Fibroblast of skin of left quadriceps (primary cell): ENCODE results near the gene GPC1.

ENCODE experiments used
- DNase-seq, 2 experiments: peaks; one replicate each; pipeline ENCODE4 v3.0.0-alpha.2; 2013; ENCODE audit warnings: low read depth in 2 of 2

GPC1 gene

GRCh38 chr2:240431271-240431660 is 4.2 kb upstream of the GPC1 start:
- DNase-seq, result no peak

DNA sequence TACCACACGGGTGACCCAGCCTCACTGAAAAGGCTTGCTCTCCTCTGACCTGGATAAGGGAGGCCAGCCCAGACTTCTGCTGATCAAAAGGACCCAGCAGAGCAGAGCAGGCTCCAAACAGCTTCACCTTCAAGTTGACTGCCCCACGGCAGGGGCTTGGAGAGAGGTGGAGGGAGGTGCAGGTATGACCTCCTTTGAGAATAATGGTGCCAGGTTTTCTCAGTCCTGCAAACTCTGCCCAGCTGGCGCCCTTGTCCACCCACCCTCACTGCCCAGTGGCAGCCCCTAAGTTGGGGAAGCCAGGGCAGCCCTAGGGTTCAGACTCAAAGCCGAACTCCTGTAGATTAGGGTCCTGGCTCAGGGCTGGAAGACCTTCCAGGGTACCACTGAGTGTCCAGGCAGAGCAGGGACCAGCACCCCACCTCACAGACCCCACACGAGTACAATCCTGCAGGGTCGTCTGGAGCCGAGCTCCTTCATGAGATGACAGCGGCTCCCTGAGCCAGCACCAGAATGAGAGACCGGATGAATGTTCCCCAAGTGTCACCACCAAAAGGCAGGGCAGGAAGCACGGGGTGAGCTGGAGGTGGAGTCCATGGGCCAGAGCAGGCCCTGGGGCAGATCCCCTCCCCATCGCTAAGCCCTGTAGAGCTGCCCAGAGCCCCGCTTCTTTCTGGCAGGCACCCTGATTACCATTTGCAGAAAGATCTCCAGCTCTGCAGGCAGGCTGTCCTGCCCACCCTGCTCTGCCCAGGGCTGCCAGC is 3.6 kb upstream of the GPC1 start:
- DNase-seq, result no peak

DNA sequence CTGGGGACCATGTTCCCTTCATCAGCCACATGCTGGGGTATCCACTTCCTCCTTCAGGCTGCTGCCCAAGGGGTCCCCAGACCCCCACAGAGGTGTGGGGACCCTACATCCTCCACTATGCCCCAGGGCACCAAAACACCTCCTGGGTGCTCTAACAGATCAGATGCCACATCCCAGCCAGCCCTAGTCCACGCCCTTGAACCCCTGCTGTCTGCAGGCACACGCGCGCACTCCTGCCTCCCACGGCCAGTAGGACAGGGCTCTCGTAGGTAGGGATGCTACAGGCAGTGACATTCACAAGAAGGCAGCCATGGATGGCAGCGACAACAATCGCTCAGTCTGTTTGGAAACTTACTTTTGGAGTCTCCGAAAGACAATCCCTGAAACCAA is 3.0 kb upstream of the GPC1 start:
- DNase-seq, result no peak

DNA sequence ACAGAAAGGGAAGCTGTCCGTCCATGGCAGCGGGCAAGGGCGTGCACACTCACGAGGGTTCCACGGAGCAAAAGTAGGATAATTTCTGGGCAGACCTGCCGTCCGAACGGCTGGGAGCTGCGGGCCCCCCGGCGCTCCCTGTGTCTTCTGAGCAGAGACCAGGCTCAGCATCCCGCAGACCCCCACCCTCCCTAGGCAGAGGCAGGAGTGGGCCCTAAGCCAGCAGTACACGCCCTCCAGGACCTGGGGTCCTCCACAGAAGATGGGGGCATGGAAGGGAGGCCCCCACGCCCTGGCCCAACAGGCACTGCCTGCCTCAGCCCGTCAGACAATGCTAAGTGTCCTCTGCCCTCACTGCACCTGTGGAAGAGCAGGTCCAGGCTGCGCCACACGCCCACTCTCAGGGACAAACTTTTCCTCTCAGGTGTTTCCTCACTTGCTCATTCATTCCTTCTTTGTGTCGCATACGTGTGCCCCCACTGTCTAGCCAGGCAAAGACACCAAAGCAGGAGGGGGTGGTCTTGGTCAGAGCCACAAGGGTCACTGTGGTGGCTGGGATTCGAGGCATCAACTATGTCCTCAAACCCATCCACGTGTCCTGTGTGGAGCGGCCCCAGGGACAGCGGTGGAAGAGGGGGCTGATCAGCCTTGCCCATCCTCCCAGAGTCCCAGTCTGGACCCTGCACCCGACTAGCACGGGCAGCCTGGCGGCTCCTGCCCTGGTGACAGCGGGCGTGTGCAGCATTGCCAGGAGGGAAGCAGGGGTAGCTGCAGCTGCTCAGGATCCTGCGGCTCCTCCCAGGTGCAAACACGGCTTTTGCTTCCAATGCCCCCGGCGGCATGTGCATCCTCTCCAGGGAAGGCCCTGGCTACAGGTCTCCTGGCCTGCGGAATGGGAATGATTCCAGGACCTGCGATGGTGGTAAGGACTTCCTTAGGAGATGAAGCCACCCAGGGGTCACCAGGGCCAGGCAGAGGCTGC is 2.4 kb upstream of the GPC1 start:
- no peak for DNase-seq

DNA sequence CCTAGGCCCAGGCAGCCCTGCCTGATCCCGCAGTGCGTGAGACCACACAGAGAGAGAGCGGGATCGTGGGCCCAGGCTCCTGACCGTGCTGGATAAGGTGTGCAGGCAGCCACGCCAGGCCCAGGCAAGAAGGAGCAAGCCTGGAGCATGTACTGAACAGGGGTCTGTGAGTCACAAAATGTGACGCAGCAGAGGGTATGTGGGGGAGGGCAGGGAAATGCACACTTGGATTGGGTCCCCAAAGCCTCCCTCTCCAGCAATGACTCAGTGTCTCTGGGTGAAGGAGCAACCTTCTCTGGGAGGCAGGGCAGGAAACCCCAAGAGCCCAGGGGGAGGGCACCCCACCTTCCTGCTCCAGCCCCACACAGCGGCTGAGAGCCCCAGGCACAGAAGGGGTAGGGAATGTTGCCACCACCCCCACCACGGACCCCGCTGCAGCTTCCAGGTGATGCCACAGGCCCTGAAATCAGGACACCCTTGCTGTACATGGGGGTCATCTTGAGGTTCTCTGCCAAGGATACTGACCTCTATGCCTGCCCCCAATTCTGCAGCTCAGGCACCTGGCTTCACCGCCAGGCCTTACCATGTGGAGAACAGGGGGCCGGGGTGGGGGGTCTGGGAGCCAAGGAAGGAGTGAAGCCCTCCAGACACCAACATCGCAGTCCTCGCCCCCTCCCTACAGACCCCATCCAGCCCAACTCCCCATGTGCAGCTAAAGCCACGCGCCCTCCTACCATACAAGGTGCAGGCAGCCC is 1.3 kb upstream of the GPC1 start:
- DNase-seq, result peak; percentile 77 to 81

DNA sequence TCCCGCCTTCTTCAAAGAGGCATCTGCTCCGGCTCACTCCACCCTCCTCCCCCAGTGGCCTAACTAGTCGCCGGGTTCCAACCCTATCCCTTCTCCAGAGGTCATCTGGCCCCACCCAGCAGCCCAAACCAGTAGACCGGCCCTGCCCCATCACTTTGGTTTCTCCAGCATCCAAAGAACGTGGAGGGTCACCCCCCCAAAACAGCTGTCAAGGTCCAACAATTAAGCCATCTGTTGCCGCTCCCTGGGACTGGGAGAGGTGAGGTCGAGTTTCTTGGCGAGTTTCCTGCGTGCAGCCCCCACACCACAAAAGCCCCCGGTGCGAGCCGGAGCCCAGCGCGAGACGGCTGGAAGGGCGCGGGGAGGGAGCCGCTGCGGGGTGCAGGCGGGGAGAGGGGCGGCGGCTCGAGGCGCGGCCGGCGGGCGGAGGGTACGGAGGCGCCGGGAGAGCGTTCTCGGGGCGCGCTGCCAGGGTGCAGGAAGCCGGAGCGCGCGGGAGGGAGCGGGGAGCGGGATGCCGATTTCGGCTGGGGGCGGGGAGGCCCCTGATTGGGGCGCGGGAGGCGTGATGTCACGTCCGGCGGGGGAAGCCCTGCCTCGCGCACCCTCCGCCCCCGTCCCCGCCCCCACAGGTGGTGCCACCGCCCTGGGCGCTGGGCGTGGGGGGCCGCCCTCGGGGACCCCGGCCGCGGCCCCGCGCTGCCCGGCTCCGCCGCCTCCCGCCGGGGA is 571 bp upstream of the GPC1 start:
- DNase-seq, result peak; percentile 80 to 84

- no peak for DNase-seq
These were observed 652 bp downstream of the GPC1 start for GRCh38 chr2:240435948-240436682.

DNA sequence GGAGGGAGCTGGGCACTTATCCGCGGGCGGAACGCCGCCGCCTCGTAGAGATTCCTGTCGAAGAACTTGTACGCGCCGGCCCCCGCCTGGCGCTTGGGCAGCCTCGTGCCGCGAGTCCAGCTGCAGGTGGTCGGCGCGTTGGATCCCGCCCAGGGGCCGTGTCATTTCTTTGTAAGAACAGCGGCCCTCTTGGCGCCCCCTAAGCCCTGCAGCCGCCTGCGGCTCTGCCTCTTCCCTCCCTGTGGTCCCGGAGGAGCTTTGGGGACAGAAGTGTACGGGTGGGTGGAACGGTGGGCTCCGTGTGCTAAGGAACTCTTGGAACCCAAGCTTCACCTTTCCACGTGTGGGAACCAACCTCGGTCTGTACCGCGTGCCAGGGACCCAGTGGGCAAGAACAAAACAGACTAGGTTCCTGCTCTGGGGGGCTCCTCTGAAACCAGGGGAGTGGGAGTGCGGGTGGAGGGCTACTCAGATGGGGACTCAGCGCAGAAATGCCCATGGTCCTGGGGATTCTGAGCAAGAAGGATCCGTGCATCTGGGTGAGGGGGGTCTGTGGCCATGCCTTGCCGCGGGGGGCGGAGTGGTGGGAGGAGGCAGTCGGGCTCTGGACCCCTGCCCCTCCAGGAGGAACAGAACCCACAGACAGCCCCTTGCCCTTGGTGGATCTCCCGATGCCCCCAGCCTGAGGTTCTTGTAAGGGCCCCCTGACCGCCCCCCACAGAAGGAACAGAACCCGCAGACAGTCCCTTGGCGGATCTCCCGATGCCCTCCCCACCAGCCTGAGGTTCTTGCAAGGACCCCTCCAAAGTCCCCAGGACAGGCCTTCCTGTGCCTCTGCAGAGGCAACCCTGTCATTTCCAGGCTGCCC is 1.5 kb downstream of the GPC1 start:
- DNase-seq, result no peak

DNA sequence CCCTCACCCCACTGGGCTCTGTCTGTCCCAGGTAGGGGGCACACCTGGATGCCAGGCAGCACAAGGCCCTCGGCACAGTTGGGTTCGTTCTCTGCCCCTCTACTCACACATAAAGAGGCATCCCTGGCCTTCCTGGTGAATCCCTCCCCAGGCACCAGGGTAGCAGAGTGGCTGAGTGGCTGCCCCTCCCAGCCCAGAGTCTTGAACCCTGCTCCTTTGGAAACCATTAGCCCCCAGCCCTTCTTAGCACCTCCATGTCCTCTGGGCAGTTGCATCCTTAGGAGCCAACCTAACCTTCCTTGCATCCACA is 2.0 kb downstream of the GPC1 start:
- DNase-seq, result no peak

DNA sequence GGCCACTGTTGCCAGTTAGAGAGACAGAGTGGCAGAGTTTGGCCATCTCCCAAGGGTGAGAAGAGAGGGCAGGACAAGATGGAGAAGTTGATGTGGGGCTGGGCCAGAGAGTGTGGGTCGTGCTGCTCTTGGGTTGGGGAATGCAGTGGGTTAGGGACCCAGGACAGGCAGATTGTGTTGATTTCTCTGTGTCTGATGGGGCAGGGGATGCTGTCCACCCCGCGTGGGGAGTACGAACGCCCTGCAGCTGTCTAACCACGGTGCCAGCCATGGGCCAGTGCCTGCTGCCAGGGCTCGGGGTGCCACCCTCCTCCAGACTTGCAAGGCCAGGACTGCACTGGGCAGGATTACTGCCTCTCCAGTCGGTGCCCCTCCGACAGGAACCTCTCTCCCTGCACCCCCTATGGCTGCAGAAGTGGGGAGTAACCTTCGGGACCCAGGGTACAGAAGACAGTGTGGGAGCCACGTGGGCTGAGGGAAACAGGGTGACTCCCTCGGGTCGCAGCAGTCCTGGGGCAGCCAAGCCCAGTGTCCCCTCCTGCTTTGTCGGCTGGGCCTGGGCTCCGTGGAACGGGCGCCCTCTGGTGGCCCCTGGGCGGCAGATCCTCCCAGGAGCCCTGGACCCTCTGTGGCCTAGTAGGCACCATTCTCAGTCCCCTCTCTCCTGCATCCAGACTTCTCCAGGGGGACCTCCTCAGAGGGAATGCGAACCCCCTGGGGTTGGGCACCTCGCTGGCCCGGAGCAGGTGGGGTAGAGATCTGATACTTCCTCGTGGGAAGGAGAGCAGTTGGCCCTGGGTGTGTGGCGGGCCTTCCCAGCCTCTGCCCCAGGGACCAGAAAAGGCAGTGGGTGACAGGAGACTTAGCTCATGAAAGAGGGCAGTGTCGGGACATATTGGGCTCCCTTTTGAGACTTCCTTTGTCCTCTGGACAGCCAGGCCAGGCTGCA is 2.7 kb downstream of the GPC1 start:
- DNase-seq, result peak; percentile 17 to 25

DNA sequence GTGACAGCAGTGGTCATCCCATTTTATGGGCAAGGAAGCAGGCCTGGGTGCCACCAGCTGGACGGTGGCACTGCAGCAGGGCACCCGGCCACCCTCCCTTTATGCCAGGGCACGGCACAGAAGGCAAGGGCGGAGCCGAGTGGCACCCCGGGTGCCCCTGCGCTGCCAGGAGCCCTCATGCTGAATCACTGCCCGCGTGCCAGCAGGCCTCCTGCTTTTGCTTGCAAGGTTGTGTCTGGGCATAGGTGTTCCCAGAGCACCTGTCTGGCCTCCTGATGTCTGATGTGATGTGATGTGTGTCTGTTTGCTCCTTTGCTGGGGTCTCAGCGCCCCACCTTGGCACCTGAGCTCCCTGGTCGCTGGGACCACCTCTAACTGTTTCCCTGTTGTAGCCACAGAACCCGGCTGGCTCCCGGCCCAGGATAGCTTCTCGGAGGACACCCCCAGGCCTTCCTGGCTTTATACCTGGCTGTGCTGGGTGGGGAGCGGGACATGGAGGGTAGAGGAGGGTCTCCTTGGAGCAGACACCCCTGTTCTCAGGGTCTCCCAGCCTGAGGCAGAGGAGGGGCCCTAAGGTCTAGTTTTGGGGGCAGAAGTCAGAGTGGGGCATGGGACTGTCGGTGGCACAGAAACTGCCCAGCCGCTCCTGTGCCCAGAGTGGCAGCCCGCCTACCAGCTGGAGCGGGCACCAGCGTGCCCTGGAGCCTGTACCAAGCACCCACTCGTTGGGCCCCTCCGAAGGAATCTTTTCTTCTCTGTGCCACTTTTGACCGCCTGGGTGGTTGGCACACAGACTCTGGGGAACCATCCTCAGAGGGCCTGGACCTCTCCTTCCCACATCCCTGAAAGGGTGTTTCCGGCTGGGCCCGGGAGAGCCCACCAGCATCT is 3.6 kb downstream of the GPC1 start:
- DNase-seq, result no peak

GRCh38 chr2:240439698-240440151 is 4.3 kb downstream of the GPC1 start:
- DNase-seq, result no peak

GRCh38 chr2:240440251-240440650 is 4.8 kb downstream of the GPC1 start:
- DNase-seq, result no peak

- DNase-seq, result no peak
These were observed 5.3 kb downstream of the GPC1 start for GRCh38 chr2:240440704-240441320.

- no peak for DNase-seq
These were observed 6.0 kb downstream of the GPC1 start for GRCh38 chr2:240441326-240441992.

DNA sequence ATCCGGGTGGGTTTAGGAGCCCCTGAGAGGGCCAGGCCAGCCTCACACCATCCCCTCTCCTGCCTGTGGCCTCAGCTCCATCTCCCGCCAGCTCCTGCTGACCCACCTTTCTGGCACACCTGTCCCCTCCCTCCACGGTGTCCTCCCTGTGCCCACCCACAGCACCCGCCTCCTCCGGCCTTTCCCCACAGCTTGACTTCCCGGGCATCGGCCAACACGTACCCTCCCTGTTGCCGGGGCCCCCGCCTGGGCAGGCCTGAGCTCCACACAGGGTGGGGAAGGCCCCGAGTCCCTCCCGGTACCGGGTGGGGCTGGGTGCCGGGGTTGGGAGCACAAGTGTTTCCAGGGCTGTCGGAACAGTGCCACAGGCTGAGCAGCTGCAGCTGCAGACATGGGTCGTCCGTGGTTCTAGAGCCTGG is 6.5 kb downstream of the GPC1 start:
- DNase-seq, result no peak
